GM10266 (cell line): ENCODE measurements around the gene DCP1B.
"Not testable (repeated sequence)": the region's sequence is repeated elsewhere in the genome, so short reads cannot be mapped to it uniquely, and the experiment has no call there.

Source experiments
- DNase-seq: peaks from one replicate; pipeline ENCODE4 v3.0.0; 2012; ENCODE audit errors: extremely low spot score
- CTCF ChIP-seq: IDR thresholded peaks from 2 replicates; pipeline ENCODE4 v1.5.1; 2012; ENCODE audit warnings: mild to moderate bottlenecking, low read depth; ENCODE audit not compliant: control insufficient read depth, insufficient read depth; ENCODE audit errors: missing control alignments

DCP1B gene

GRCh38 chr12:1956716-1957115 lies 47.5 kb downstream of the DCP1B start:
- TF ChIP-seq CTCF: no peak
- no peak for DNase-seq

- no peak for DNase-seq
- no peak for TF ChIP-seq CTCF
Measured at GRCh38 chr12:1949771-1950470, 54.3 kb downstream of the DCP1B start.

GRCh38 chr12:1948883-1949282 lies 55.4 kb downstream of the DCP1B start:
- DNase-seq: no peak
- no peak for TF ChIP-seq CTCF

GRCh38 chr12:1947081-1947480 lies 57.2 kb downstream of the DCP1B start:
- TF ChIP-seq CTCF: no peak

GRCh38 chr12:1946296-1946695 lies 58.0 kb downstream of the DCP1B start:
- no peak for DNase-seq
- no peak for TF ChIP-seq CTCF

More at GRCh38 chr12:1947081-1947480, 57.2 kb downstream of the DCP1B start:
- no peak for DNase-seq

GRCh38 chr12:1945502-1945901 lies 58.8 kb downstream of the DCP1B start:
- not testable (repeated sequence) for DNase-seq

GRCh38 chr12:1939801-1940607 lies 64.3 kb downstream of the DCP1B start:
- DNase-seq: peak; percentile 87
- TF ChIP-seq CTCF: peak; percentile 92
